Eye (tissue), 1 donor: ENCODE measurements around the gene SLC9A7.
A peak's percentile ranks its signal among the peaks of the same experiment; 100 is the strongest.

ENCODE experiments used
- DNase-seq: peaks from one replicate; pipeline ENCODE4 v3.0.0-alpha.2; 2015

SLC9A7 gene

DNA sequence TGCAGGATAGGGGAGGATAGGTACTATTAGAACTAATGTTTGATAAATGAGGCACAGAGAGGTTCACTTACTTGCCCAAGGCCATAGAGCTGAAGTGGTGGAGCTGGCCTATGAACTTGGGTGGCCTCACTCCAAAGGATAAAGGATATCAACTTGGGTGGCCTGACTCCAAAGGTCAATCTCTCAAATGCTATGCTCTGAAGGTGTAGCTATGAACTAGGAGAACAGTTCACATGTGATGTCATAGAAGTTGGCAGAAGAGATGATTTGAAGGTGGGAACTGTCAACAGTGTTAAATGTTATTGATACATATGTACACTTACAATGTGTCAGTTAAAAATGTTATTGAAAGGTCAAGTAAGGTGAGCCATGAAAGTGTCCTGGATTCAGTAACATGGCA is 191.5 kb downstream of the SLC9A7 start:
- no peak for DNase-seq

DNA sequence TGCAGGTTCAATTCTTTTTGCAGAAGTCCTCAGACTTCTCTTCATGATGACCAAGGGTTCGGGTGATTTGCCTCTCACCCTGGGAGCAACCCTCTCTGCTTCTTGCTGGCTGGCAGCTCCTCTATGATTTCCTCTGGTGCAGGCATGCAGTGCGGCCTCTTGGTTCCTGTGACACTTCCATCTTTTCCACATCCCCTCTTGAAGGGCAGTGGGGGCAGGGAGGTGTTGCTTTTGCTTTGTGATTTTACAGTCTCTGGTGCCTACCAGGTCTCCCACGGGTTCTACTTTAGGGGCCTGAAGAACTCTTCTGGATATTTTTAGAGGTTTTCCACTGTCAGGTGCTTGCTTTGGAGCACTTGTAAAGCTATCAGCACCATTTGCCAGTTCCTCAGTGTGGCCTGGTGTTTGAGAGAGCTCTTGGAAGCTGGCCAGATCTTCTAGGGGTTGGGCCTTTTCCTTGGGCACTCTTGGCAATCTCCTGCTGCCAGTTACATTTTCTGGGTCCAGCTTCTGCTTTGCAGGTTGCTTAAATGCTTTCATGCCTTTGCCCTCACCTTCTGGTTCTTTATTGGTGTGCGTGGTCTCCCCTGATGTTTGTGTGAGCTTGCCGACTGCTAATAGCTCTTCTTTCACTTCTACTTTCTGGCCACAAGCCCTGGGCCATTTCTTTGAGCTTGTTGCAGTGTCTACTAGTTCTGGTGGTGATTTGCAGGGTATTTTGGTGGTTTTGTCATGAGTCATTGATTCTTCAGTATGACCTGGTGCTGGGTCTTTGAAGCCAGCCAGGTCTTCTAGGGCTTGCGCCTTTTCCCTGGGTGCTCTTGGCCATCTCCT is 196.9 kb downstream of the SLC9A7 start:
- DNase-seq = no peak

DNA sequence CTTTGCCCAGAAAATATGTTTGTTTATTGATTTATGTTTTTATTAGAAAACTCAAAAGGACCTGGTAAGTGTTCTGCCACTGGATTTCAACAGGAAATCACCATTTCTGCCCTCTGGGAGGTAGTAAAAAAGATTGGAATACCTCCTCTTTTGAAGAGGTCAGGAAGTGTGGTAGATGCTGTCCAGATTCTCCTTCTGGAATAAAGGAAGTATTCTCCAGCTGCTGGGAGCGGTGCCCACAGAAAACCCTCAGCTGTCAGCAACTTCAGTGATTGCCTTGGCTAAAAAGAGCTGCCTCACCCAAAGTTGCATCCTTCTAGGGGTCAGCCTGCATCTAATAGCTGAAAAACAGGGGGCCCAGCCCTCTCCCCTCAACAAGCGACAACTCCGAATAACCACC is 199.9 kb downstream of the SLC9A7 start:
- no peak for DNase-seq

DNA sequence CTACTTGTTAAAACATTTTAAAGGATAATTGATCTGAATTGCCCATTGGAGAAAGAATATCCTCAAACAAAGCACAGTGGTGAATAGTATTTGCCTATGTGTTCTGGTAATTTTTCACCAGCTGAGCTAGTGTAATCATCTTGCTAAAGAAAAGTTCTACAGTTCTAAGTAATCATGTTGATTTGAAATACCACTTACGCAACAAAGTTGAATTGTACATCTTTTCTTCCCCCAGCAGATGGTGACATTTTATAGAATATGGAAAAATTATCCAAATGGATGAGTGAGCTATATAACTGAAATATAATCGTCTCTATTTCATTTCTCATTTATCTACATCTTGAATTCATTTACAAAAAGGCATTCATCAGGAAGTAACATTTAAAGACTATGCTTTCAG is 204.0 kb downstream of the SLC9A7 start:
- DNase-seq = peak; percentile 19

- DNase-seq = no peak
Measured at GRCh38 chrX:46553935-46554334, 205.0 kb downstream of the SLC9A7 start.

- no peak for DNase-seq
Measured at GRCh38 chrX:46551494-46552128, 207.3 kb downstream of the SLC9A7 start.

DNA sequence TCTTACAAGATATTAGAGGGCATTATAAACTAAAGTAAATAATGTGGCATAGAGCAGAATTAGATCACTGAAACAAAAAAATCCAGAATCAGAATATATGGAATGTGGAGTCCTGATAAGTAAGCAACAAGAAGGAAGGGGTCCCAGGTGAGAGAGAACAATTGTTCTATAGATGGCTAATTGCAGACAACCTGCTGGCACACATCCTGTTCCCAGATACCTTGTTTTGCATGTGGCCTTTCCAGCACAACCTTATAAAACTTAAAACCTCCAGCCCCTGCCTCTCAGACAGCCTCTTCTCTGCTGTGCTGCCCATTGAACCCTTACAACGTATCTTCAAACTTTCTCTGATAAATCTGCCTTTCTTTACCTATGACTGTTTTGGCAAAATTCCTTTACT is 209.0 kb downstream of the SLC9A7 start:
- DNase-seq = no peak
